ENCODE results near the gene RFXANK.

The RFXANK gene

GRCh38 chr19:19226663-19227062 is 34.6 kb downstream of the RFXANK start (continued):
- TF ChIP-seq, protein P1, sequence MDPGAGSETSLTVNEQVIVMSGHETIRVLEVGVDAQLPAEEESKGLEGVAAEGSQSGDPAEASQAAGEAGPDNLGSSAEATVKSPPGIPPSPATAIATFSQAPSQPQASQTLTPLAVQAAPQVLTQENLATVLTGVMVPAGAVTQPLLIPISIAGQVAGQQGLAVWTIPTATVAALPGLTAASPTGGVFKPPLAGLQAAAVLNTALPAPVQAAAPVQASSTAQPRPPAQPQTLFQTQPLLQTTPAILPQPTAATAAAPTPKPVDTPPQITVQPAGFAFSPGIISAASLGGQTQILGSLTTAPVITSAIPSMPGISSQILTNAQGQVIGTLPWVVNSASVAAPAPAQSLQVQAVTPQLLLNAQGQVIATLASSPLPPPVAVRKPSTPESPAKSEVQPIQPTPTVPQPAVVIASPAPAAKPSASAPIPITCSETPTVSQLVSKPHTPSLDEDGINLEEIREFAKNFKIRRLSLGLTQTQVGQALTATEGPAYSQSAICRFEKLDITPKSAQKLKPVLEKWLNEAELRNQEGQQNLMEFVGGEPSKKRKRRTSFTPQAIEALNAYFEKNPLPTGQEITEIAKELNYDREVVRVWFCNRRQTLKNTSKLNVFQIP (CRISPR knock-in tag; IDR thresholded peaks at IDR 0.05; ENCODE audit: borderline replicate concordance, low read depth): no peak
- no peak for TF ChIP-seq BACH2 (CRISPR knock-in tag; IDR thresholded peaks at IDR 0.05; ENCODE audit: borderline replicate concordance)
- no peak for TF ChIP-seq CSRNP3 (CRISPR knock-in tag; IDR thresholded peaks at IDR 0.05)
- TF ChIP-seq GLIS3 (CRISPR knock-in tag; IDR thresholded peaks at IDR 0.05): no peak
- no peak for TF ChIP-seq ISL1 (CRISPR knock-in tag; IDR thresholded peaks at IDR 0.05)
- TF ChIP-seq RARB (CRISPR knock-in tag; IDR thresholded peaks at IDR 0.05): no peak

DNA sequence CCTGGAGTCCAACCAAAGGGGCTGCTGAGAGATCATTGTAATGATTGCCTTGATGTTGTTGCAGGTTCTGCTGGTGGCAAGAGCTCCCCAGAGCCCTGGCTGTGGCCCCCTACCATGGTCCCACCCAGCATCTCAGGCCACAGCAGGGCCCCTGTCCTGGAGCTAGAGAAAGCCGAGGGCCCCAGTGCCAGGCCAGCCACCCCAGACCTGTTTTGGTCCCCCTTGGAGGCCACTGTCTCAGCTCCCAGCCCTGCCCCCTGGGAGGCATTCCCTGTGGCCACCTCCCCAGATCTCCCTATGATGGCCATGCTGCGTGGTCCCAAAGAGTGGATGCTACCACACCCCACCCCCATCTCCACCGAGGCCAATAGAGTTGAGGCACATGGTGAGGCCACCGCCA is 35.2 kb downstream of the RFXANK start:
- TF ChIP-seq RARB (CRISPR knock-in tag; IDR thresholded peaks at IDR 0.05) (no peak), ZFP3 (CRISPR knock-in tag; IDR thresholded peaks at IDR 0.05) (no peak), ESRRG (CRISPR knock-in tag; IDR thresholded peaks at IDR 0.05) (no peak), PPARA (CRISPR knock-in tag; IDR thresholded peaks at IDR 0.05; ENCODE audit: borderline replicate concordance) (no peak), ZC3H10 (CRISPR knock-in tag; IDR thresholded peaks at IDR 0.05) (no peak), CSRNP3 (CRISPR knock-in tag; IDR thresholded peaks at IDR 0.05) (no peak), GLIS3 (CRISPR knock-in tag; IDR thresholded peaks at IDR 0.05) (no peak), ZNF70 (CRISPR knock-in tag; IDR thresholded peaks at IDR 0.05) (no peak), ZNF565 (CRISPR knock-in tag; conservative IDR thresholded peaks at IDR 0.05; ENCODE audit: low read depth) (no peak), OSR1 (CRISPR knock-in tag; IDR thresholded peaks at IDR 0.05) (no peak)
- TF ChIP-seq, protein P1 (CRISPR knock-in tag; IDR thresholded peaks at IDR 0.05; ENCODE audit: borderline replicate concordance, low read depth): no peak
- no peak for ATAC-seq

DNA sequence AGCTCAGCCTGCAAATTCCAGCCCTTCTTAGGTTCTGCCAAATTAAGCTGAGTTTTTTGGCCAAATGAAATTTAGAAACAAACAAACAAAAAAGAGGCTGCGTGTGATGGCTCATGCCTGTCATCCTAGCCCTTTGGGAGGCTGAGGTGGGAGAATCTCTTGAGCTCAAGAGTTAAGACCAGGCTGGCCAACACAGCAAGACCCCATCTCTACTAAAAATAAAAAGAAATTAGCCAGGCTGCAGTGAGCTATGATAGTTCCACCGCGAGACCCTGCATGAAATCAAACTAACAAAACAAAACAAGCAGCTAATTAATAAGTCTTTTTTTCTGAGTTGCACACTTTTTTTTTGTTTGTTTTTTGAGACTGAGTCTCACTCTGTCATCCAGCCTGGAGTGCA is 37.6 kb downstream of the RFXANK start:
- no peak for ATAC-seq
- TF ChIP-seq ESRRG (CRISPR knock-in tag; IDR thresholded peaks at IDR 0.05): no peak
- no peak for TF ChIP-seq ZFP3 (CRISPR knock-in tag; IDR thresholded peaks at IDR 0.05)
- no peak for TF ChIP-seq TCF4 (CRISPR knock-in tag; IDR thresholded peaks at IDR 0.05; ENCODE audit: borderline replicate concordance)
- no peak for TF ChIP-seq TOX (CRISPR knock-in tag; IDR thresholded peaks at IDR 0.05; ENCODE audit: borderline replicate concordance)
- TF ChIP-seq, protein P1 (CRISPR knock-in tag; IDR thresholded peaks at IDR 0.05; ENCODE audit: borderline replicate concordance, low read depth): no peak
- TF ChIP-seq, protein P2, sequence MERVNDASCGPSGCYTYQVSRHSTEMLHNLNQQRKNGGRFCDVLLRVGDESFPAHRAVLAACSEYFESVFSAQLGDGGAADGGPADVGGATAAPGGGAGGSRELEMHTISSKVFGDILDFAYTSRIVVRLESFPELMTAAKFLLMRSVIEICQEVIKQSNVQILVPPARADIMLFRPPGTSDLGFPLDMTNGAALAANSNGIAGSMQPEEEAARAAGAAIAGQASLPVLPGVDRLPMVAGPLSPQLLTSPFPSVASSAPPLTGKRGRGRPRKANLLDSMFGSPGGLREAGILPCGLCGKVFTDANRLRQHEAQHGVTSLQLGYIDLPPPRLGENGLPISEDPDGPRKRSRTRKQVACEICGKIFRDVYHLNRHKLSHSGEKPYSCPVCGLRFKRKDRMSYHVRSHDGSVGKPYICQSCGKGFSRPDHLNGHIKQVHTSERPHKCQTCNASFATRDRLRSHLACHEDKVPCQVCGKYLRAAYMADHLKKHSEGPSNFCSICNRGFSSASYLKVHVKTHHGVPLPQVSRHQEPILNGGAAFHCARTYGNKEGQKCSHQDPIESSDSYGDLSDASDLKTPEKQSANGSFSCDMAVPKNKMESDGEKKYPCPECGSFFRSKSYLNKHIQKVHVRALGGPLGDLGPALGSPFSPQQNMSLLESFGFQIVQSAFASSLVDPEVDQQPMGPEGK (CRISPR knock-in tag; IDR thresholded peaks at IDR 0.05; ENCODE audit: borderline replicate concordance): no peak

DNA sequence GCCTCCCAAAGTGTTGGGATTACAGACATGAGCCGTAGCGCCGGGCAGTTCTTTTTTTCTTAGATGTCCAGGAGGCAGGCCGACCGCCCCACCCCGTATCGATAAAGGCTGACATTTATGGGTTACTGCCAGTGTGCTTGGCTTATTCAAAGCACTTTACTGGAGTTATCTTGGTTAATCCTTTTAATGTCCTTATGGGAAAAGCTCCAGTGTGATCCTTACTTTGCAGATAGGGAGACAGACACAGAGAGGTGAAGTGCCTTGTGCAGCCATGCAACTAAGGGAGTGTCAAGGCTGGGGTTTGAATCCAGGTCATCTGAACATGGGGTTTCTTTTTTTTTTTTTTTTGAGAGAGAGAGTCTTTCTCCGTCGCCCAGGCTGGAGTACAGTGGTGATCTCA is 38.9 kb downstream of the RFXANK start:
- no peak for ATAC-seq
- TF ChIP-seq TCF4 (CRISPR knock-in tag; IDR thresholded peaks at IDR 0.05; ENCODE audit: borderline replicate concordance): no peak
- no peak for TF ChIP-seq SNAI2 (CRISPR knock-in tag; IDR thresholded peaks at IDR 0.05)
- TF ChIP-seq ZFP3 (CRISPR knock-in tag; IDR thresholded peaks at IDR 0.05): no peak
- TF ChIP-seq ARNTL (CRISPR knock-in tag; IDR thresholded peaks at IDR 0.05; ENCODE audit: borderline replicate concordance, low read depth): no peak
- no peak for TF ChIP-seq ISL1 (CRISPR knock-in tag; IDR thresholded peaks at IDR 0.05)
- TF ChIP-seq RARB (CRISPR knock-in tag; IDR thresholded peaks at IDR 0.05): no peak
- TF ChIP-seq TSHZ2 (CRISPR knock-in tag; IDR thresholded peaks at IDR 0.05): no peak
- no peak for TF ChIP-seq ZNF8 (CRISPR knock-in tag; IDR thresholded peaks at IDR 0.05)
- TF ChIP-seq ZC3H10 (CRISPR knock-in tag; IDR thresholded peaks at IDR 0.05): no peak
- no peak for TF ChIP-seq ZNF70 (CRISPR knock-in tag; IDR thresholded peaks at IDR 0.05)
- TF ChIP-seq, protein P2 (CRISPR knock-in tag; IDR thresholded peaks at IDR 0.05; ENCODE audit: borderline replicate concordance): no peak
- TF ChIP-seq ZFP30 (CRISPR knock-in tag; IDR thresholded peaks at IDR 0.05): no peak

Measured in SK-N-SH treated with all-trans-retinoic acid at 6 μM for 48 hours (cell line).